GM21381 (cell line): Measurements from ENCODE around the gene CNDP2.
A peak's percentile ranks its signal among the peaks of the same experiment; 100 is the strongest.

ENCODE experiments used
- ATAC-seq: cut with Tn5 transposase; IDR thresholded peaks from one replicate; pipeline ENCODE4 v1.9.1; 2021; ENCODE audit warnings: mild to moderate bottlenecking, moderate library complexity; ENCODE audit not compliant: unreplicated experiment

Gene CNDP2

DNA sequence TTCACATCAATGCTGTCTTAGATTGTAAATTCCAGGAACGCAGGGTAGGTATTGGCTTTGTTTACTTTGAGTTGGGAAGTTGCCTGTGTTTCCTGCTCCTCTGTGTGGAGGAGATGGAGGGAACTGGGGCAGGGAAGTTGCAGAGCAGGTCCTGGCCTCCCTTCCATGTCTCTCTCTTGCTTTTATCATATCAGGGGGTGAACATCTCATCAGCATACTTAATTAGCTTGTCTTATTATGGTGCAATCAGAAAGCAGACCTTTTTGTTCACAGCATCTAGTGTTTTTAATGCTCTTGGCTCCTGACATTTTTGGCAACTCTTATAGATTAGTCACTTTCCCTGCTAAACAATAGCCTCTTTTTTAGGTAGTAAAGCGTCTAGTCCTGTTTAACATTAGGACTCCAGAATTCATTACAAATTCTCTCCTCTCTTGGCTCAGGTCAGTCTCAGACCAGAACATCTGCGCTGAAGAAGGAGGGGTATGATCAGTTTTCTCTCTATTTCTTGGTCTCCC, 27.6 kb upstream of the CNDP2 start:
- ATAC-seq, result no peak

DNA sequence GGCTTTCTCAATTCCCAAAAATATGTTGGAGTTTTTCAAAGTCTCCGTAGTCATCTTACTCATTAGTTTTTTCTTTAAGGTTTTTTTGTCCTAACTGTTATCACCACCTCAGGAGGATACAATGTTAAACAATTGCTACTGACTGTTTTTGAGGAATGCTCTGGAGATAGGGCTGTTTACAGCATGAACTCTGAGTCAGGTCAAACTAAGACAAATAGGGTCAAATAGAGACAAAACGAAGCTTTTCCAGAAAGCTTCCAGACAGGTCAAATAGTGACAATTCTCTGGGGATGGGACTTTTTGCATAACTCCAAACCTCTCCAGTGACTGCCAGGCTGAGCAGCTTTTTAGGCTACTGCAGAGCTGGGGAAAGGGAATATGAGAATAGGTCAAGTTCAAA, 23.9 kb upstream of the CNDP2 start:
- ATAC-seq, result no peak

DNA sequence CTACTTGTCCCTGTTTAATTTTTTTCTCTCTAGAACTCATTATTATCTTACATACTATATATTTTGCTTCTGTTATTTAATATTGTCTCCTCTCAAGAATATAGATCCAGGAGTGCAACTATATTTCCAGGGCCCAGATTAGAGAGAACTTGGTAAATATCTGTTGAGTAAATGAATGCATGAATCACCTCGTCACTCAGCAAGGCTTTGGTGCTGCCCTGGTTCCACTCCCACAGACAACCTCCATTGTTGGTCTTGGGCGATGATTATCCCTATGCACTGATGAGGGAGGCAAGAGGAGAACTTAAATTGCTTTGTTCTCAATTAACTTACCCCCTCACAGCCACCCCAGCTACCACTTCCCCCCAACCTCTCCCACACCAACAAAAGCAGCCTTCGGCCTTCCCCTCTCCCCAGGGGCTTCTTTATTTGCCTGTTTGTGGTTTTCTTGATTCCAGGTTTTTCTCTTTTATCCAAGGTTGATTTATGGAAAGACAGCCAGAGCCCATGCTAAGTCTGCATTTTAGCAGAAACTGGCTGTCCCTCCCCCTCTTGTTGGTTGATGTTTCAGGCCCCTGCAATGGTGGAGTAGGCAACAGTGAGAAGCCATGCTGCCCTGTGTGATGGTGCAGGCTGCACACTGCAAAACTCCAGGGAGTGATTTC, 22.1 kb upstream of the CNDP2 start:
- no peak for ATAC-seq

DNA sequence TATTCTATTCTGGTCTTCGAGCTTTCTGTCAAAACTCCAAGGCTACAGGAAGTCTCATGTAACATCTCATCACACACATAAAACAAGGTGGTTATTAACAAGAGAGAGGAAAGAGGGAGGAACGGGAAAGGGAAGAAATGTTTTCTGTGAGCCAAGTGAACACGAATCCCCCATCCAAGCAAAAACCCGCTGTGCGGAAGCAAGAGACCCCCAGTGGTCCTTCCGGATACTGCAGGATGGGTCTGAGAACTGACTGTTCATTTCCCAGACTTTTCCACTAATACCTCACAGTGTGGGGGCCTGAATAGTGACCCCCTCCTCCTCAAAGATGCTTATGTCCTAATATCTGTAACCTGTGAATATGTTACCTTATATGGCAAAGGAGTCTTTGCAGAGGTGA, 20.0 kb upstream of the CNDP2 start:
- ATAC-seq, result no peak

DNA sequence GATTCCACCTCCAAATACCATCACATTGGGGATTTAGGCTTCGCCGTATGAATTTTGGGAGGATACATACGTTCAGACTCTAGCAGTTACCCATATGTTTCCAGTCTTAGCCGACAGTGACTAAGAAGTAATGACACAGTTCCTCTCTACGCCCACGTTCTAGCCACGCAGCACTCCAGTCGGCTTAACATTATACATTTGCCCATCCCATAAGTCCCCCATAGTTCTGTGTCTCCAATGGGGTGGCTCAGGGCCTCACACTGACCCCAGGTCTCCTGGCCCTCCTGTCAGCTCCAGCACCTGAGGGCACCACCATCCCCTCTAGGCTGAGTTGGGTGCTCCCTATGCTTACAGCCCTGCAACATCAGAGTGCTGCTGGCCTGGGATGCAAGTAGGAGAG, 18.4 kb upstream of the CNDP2 start:
- no peak for ATAC-seq

DNA sequence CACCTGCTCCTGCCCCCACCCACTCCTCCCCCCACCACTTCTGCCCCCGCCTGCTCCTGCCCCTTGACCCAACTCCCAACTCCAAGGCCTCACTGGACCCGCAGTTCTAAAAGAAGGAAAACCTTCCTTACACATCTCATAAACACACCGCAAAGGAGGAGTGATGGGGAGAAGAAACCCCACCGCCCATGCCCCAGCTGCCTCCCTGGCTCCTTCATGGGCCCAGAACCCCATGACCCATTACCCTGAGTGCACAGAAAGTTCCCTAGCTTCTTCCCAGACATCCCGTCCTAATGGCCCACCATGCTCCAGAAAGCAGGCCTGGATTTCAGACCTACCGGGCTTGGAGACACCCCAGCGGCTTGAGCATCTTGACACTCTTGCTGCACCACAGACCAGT, 17.8 kb upstream of the CNDP2 start:
- no peak for ATAC-seq

DNA sequence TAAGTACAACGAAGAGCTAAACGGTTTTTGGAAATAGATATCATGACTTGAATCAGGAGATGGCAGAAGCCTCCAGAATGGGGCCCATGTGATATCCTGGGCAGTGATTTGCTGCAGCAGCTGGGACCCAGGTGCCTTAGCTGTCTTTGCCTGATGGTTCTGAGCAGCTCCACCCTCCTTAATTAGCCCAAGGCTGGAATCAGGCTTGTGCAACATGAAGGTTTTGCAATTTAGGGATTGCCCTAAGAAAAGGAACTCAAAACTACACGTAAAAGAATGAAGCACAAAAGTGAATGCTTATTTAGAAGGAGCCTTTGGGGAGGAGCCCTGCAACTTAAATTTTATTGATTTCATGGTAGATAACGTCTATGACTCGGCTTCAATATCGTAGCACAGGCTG, 17.3 kb upstream of the CNDP2 start:
- no peak for ATAC-seq

DNA sequence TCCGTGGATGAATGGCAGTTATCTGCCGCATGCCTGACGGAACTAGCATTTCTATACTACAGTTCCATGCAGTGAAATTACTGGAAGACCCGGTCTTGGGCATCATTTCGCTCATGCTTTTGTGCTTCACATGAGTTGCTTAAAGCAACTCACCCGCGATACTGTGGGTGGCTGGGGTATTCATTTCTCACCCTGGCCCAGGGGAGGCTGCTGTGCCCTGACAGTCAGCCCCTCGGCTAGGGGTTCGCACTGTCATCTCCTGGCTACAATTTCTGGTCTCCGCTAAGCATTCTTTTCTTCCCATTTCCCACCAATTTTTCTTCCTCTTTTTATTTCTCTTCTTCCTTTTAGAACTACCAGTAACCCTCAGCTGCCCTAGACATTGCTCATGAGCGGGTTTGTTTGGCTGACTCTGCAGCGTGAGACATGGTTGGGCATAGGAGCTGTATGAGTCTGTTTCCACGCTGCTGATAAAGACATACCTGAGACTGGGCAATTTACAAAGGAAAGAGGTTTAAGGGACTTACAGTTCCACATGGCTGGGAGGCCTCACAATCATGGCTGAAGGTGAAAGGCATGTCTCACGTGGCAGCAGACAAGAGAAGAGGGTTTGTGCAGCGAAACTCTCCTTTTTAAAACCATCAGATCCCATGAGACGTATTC, 16.5 kb upstream of the CNDP2 start:
- no peak for ATAC-seq

DNA sequence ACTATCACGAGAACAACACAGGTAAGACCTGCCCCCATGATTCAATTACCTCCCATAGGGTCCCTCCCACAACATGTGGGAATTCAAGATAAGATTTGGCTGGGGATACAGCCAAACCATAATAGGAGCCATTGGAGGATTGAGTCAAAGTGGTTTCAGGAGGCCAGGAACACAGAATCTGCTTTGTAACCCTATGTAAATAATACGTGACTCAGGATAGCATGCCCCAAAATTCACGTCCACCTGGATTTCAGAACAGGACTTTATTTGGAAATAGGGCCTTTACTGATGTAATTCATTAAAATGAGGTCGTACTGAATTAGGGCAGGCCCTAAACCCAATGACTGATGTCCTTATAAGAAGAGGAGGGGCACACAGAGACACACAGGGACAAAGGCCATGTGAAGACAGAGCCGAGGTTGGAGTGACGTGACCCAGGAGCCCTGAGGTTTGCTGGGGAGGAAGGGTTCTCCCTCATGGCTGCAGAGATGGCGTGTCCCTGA, 16.0 kb upstream of the CNDP2 start:
- ATAC-seq, result no peak

DNA sequence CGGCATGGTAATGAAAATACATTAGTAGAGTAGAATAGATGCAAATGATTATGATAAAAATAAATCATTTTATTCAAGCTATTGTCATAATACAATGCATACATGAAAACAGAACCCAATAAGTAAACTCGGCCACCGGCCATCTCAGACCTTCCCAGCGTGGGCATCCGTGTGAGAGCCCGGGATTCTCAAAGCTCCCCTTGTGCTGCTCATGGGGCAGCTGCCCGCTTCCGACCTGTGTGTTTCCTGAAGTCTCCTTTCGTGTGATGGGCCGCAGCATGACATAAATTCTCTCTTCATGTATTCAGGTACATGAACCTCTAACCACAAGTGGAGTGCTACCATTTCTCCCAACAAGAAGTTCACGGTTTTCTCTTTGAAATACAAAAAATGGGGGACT, 13.5 kb upstream of the CNDP2 start:
- ATAC-seq, result no peak

DNA sequence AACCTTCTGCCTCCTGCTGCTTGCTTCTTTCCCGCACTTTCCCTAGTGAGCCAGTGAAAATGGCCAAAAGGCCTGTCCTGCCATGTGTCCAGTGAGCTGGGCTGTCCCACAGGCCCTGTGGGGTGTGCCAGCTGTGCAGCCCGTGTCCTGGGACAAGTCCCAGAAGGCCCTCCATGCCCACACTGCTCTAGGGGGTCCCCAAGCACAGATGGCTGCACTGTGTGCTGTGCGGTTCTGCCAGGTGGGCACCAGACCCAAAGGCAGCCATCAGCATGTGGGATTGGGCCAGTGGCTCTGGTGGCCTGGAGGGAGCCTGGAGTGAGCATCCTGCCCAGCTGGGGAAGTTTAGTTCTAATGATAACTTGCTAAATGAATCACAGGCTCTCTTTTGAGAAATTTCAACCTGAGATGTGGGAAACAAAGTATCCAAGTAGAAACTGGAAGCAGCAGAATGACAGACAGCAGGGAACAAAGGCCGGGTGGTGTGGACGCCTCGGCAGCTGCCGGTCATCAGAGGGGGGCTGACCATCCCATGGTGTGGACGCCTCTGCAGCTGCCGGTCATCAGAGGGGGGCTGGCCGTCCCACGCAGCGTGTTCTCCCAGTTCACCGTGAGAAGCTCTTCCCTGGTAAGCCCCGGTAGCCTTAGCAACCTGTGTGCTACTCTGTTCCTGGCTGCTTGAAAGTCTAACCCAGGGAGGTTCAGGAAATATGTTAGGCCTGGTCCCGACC, 9.9 kb upstream of the CNDP2 start:
- no peak for ATAC-seq

DNA sequence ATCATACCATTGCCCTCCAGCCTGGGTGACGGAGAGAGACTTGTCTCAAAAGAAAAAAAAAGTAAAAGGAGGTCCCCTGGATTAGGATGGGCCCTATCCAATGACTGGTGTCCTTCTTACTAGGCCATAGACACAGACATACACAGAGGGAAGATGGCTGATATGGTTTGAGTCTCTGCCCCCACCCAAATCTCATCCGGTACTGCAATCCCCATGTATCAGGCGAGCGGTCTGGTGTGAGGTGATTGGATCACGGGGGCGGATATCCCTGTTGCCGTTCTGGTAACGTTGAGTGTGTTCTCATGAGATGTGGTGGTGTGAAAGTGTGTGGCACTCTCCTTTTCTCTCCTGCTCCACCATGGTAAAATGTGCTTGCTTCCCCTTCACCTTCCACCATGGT, 7.8 kb upstream of the CNDP2 start:
- no peak for ATAC-seq

DNA sequence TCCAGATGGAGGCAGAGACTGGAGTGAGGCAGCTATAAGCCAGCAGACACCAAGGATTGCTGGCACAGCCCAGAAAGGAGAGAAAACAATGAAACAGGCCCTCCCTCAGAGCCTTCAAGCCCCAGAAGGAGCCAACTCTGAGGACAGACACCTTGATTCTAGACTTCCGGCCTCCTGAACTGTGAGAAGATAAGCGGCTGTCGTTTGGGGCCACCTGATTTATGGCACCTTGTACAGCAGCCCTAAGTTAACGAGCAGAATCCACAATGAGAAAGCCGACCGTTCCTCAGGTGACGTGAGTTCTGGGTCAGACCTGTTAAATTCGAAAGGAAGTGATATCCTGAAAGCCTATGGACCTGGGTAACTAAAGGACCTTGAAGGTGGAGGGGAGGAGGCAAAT, 7.3 kb upstream of the CNDP2 start:
- ATAC-seq, result no peak

DNA sequence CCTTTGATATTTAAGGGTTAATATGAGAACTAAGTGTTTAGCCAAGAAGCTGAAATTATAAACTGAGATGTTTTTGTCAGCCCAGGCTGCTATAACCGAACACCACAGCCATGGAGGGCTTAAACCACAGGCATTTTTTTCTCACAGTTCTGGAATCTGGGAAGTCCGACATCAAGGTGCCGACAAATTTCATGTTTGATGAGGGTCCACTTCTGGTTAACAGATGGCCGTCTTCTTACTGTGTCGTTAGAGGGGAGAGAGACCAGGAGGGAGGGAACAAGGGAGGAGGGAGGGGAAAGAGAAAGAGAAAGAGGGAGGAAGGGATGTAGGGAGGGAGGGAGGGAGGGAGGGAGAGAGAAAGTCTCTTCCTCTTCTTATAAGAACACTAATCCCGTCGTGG, 6.5 kb upstream of the CNDP2 start:
- ATAC-seq, result no peak

DNA sequence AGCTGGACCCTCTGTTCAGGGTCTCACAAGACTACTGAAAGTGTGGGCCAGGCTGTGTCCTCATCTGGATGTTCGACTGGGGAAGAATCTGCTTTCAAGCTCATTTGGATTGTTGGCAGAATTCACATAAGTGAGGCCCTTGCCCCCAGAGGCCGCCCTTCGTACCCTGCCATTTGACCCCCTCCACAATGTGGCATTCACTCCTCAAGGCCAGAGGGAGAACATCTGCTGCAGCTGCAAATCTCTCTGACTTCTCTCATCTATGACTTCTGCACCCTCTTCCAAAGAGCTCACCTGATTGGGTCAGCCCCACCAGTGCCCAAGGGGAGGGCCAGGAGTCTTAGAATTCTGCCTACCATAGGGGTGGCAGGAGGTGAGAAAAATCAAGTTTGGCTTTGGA, 3.9 kb upstream of the CNDP2 start:
- no peak for ATAC-seq

DNA sequence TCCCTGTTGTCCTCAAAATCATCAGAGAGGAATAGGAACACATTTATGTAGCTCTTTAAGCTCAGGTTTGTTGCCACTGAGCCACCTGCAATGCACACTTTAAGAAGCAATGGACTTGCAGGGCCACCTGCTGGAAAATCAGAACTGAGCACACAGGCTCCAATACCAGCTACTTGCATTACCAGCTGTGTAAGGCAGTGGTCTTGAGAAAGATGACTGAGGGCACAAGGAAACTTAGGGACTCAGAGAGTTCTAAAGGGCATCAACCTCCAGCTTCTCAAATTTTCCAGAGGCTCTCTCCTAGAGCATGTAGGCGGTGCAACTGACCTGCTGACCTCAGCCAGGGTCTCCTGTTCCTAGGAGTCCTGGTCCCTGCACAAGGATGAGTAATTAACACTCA, 2.5 kb upstream of the CNDP2 start:
- no peak for ATAC-seq

DNA sequence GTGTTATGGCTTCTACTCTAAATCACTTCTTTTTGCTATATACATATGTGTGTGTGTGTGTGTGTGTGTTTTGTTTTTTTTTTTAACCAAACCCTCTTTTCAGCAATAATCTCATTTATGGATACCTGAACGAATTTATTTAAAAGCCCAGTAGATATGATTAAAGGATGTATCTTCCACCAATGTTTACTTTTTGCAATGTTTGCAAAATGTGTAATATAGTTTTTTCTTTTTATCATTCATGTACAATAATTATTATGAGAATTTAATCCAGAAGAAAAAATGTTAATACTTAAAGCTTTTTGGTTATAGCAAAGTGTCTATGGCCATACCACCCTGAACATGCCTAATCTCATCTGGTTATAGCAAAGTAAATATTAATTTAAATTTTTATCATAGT, 1.6 kb upstream of the CNDP2 start:
- no peak for ATAC-seq

DNA sequence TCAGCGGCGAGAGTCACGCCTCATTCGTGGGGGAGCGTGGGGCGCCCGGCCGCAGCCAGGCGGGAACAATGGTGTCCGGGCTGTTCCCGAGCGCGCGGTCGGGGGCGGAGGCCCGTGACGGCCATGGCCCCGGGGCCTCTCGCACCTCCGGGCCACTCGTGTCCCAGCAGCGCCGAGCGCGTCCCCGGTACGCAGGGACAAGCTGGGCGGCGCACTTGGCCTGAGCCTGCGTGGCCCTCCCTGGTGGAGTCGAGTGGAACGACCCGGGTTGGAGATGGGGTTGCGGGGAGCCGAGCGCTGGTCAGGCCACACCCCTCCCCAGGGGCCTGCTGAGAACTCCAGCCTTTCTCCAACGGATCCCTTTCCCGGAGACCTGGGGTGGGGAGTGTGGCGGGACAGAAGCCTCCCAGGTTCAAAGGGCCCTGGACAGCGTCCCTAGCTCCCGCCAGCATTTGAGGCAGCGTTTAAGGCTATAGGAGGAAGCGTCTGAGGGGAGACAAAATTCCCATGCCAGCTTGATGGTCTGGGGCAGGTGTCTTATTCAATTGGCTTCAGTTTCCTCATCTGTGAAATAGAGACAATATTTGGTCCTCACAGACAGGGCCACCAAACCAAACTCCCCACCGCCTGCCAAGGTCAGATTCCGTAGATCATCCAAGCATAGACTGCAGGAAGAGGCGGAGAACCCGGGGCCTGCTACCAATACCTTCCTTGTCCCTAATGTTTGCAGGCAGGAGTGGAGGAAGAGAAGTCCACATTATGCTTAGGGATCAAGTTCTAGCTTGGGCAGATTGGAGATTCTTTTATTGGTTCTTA, 553 bp downstream of the CNDP2 start:
- ATAC-seq, result peak; percentile 20

DNA sequence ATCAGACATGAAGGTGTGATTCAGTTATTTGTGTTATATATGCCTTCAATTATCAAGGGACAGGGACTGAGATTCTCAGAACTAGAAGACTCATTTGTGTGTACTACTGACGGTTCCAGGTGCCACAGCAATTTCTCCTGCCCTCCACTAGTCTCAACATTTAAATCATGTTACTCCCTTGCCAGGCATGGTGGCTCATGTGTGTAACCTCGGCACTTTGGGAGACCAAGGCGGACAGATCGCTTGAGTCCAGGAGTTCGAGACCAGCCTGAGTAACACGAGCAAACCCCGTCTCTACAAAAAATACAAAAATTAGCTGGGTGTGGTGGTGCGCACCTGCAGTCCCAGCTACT, 1.1 kb downstream of the CNDP2 start:
- no peak for ATAC-seq

DNA sequence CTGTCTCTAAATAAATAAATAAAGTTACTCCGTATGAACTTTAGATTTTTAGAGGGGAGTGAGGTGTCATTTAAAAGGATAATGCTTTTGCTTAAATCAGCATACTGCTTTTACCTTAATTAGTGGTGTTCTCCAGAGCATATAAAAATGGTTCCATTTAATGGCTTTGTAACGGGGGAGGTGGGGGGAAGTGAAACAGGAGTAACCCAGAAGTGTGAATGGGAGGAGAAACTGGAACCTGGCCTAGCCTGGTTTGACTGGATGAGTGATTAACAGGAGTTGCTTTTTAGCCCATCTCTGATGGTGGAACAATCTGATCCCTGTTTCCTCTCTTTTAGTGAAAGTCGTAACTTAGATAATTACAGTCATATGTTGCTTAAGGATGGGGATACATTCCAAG, 1.6 kb downstream of the CNDP2 start:
- ATAC-seq, result no peak
